HCT116 (cell line): ENCODE results near the gene ZNF213. TPM values are rescaled to one million over a fixed set of nuclear protein-coding genes. Genes with fewer than 3 reads are reported as not detected.
"Not testable (repeated sequence)": the region's sequence is repeated elsewhere in the genome, so short reads cannot be mapped to it uniquely, and the experiment has no call there.

Experiments used
- ATAC-seq: fragments of 200-7000 bp; cut with Tn5 transposase; 2 replicates; pipeline ENCODE4 v1.9.1; 2020; ENCODE audit warnings: mild to moderate bottlenecking, moderate library complexity
- BruUV-seq: library from RNA; stranded (reverse); fragments of 400-500 nt; replicated peaks from 2 replicates; lab custom pipeline; 2021; lab: Mats Ljungman, UMichigan
- CTCF ChIA-PET: fragments of 300-600 bp; sonication (Branson Sonifier 250); formaldehyde crosslinking; loops from one replicate; lab custom pipeline; 2021; ENCODE audit warnings: antibody characterized with exemption; lab: Charles Lee
- POLR2A ChIA-PET: fragments of 300-600, 350-600 bp; sonication (Branson Sonifier 250); formaldehyde crosslinking; loops from one replicate; lab custom pipeline; 2021; ENCODE audit warnings: antibody characterized with exemption; lab: Charles Lee
- RAD21 ChIA-PET, 2 experiments: fragments of 300-600 bp; sonication (Branson Sonifier 250); formaldehyde crosslinking; loops; one replicate each; lab custom pipeline; 2023; ENCODE audit warnings: low total read pairs in 2 of 2; ENCODE audit not compliant: uncharacterized antibody in 2 of 2, unreplicated experiment in 2 of 2, low non-redundant PET in 1 of 2; lab: Charles Lee
- DNase-seq: peaks from one replicate; pipeline ENCODE4 v3.0.0-alpha.2; 2010; ENCODE audit warnings: low read depth, low spot score
- H2AFZ ChIP-seq: fragments of 200-600 bp; shearing (Covaris generic), sonication (generic); 2 replicates; pipeline ENCODE4 v1.6.1; 2017; ENCODE audit warnings: low read depth, mixed run types, mixed read lengths, antibody characterized with exemption, low read length; ENCODE audit not compliant: poor library complexity, severe bottlenecking
- H3K27ac ChIP-seq: 2 replicates; pipeline ENCODE4 v1.5.1; 2012; ENCODE audit warnings: low read depth, low read length
- H3K27me3 ChIP-seq: fragments of 200-600 bp; sonication (generic); 2 replicates; pipeline ENCODE4 v1.6.1; 2016; ENCODE audit warnings: mixed run types, low read length, mixed read lengths; ENCODE audit not compliant: insufficient read depth
- H3K36me3 ChIP-seq, 2 experiments: fragments of 200-500 bp in 1 of 2; fragments of 200-600 bp in 1 of 2; sonication (Bioruptor generic) in 1 of 2; sonication (generic) in 1 of 2; 2 replicates each; pipeline versions ENCODE4 v1.5.1 to v1.6.1; 2014 to 2016; ENCODE audit warnings: low read length in 2 of 2, inconsistent platforms in 1 of 2, mixed read lengths in 1 of 2, mixed run types in 1 of 2; ENCODE audit not compliant: insufficient read depth in 2 of 2, control insufficient read depth in 1 of 2
- H3K4me1 ChIP-seq, 2 experiments: fragments of 200-600 bp in 1 of 2; sonication (generic) in 1 of 2; 2 replicates each; pipeline versions ENCODE4 v1.5.1 to v1.6.1; 2012 to 2017; ENCODE audit warnings: low read length in 2 of 2, inconsistent platforms in 1 of 2, mild to moderate bottlenecking in 1 of 2, mixed read lengths in 1 of 2, mixed run types in 1 of 2, moderate library complexity in 1 of 2; ENCODE audit not compliant: insufficient read depth in 2 of 2, control insufficient read depth in 1 of 2
- H3K4me2 ChIP-seq: fragments of 200-600 bp; sonication (generic); 2 replicates; pipeline ENCODE4 v1.6.1; 2017; ENCODE audit warnings: mixed run types, low read length, mixed read lengths
- H3K4me3 ChIP-seq, 2 experiments: fragments of 200-600 bp in 1 of 2; sonication (generic) in 1 of 2; replicated peaks in 1 of 2; 2 replicates each; pipeline ENCODE4 v1.5.1; 2011 to 2016; ENCODE audit warnings: low read length in 2 of 2, control low read depth in 1 of 2, low read depth in 1 of 2, mild to moderate bottlenecking in 1 of 2, mixed read lengths in 1 of 2, mixed run types in 1 of 2
- H3K79me2 ChIP-seq: fragments of 200-600 bp; sonication (generic); 2 replicates; pipeline ENCODE4 v1.6.1; 2017; ENCODE audit warnings: mild to moderate bottlenecking, mixed run types, low read length, moderate library complexity, mixed read lengths; ENCODE audit not compliant: insufficient read depth
- H3K9ac ChIP-seq: fragments of 200-600 bp; sonication (generic); 2 replicates; pipeline ENCODE4 v1.6.1; 2016; ENCODE audit warnings: low read length, mixed read lengths
- H3K9me2 ChIP-seq: fragments of 200-600 bp; sonication (generic), shearing (Covaris generic); 2 replicates; pipeline ENCODE4 v1.6.1; 2017; ENCODE audit warnings: mixed run types, mild to moderate bottlenecking, moderate library complexity; ENCODE audit not compliant: insufficient read depth
- H3K9me3 ChIP-seq, 2 experiments: fragments of 200-500 bp in 1 of 2; fragments of 200-600 bp in 1 of 2; sonication (Bioruptor generic) in 1 of 2; sonication (generic) in 1 of 2; 2 replicates each; pipeline ENCODE4 v1.6.1; 2014 to 2017; ENCODE audit warnings: low read length in 2 of 2, mixed read lengths in 2 of 2, inconsistent platforms in 1 of 2, low read depth in 1 of 2, mild to moderate bottlenecking in 1 of 2, mixed run types in 1 of 2, moderate library complexity in 1 of 2; ENCODE audit not compliant: control insufficient read depth in 1 of 2, insufficient read depth in 1 of 2
- H4K20me1 ChIP-seq: fragments of 200-600 bp; sonication (generic), shearing (Covaris generic); 2 replicates; pipeline ENCODE4 v1.6.1; 2017; ENCODE audit warnings: mixed run types, mild to moderate bottlenecking, moderate library complexity; ENCODE audit not compliant: insufficient read depth
- ATF3 ChIP-seq: IDR thresholded peaks from 2 replicates; pipeline ENCODE4 v1.6.1; 2012
- REST ChIP-seq: IDR thresholded peaks from 2 replicates; pipeline ENCODE4 v1.6.1; 2012; ENCODE audit warnings: low read depth
- intact Hi-C: fragments of 100-400 bp; cut with micrococcal nuclease; formaldehyde crosslinking; loops from 2 replicates; pipeline ENCODE4 v1.10.0; 2022
- total RNA-seq: library from RNA; stranded (reverse); gene quantifications from one replicate; pipeline ENCODE4 v1.2.1, GENCODE V29; 2021; ENCODE audit not compliant: unreplicated experiment

The ZNF213 gene
- total RNA-seq, 1 experiment from 2014 or later: 11.0 TPM

- no peak overlapping the region for H3K9ac ChIP-seq
- H3K9me3 ChIP-seq: no peaks in the 10 kb centered on the region
- H3K36me3 ChIP-seq: no peaks in the 10 kb centered on the region
- DNase-seq (no peak), ATAC-seq (no peak)
- no peak overlapping the region for H2AFZ ChIP-seq
- POLR2A ChIA-PET: no interaction called here
- intact Hi-C loops: no loop called here
- CTCF ChIA-PET: no interaction called here
- RAD21 ChIA-PET: no interaction called here
- no peaks in the 10 kb centered on the region for H3K9me2 ChIP-seq
- no peak overlapping the region for H3K27ac ChIP-seq
- no peaks in the 10 kb centered on the region for H4K20me1 ChIP-seq
- no peaks in the 10 kb centered on the region for H3K79me2 ChIP-seq
- TF ChIP-seq ATF3 (no peak), REST (no peak)
- no peak overlapping the region for H3K4me2 ChIP-seq
- no peak overlapping the region for H3K4me3 ChIP-seq
- peaks cover 7 to 20% of the 10 kb centered on the region in 2 experiments; a peak in 3 of 4 replicates for H3K4me1 ChIP-seq
- H3K27me3 ChIP-seq: no peaks in the 10 kb centered on the region
- BruUV-seq: no TSS peak
Observed at GRCh38 chr16:3180445-3180878, 45.6 kb downstream of the ZNF213 start.

GRCh38 chr16:3182293-3182607, 47.4 kb downstream of the ZNF213 start:
- H3K79me2 ChIP-seq, ATAC-seq, H3K36me3 ChIP-seq, H3K27ac ChIP-seq, H2AFZ ChIP-seq, DNase-seq, H3K4me2 ChIP-seq, BruUV-seq, RAD21 ChIA-PET, H3K9ac ChIP-seq, H3K9me3 ChIP-seq, H4K20me1 ChIP-seq, H3K4me3 ChIP-seq, H3K27me3 ChIP-seq, H3K9me2 ChIP-seq, intact Hi-C loops: not testable (repeated sequence)
- H3K4me1 ChIP-seq: peaks cover 7 to 14% of the 10 kb centered on the region in 2 experiments; a peak in 3 of 4 replicates
- ChIA-PET CTCF (interaction anchor here (1.4 to 2.6 kb wide), 3 partner anchors 8 to 53 kb away, joined by 3 to 14 read pairs (median 3); no protein-coding TSS in a partner anchor), POLR2A (interaction anchor here (1.2 kb wide), 1 partner anchor 10 kb away, joined by 3 read pairs; no protein-coding TSS in a partner anchor)
